GM19023 (cell line): Measurements from ENCODE around the gene ZNF470.

Experiments
- ATAC-seq: cut with Tn5 transposase; IDR thresholded peaks from one replicate; pipeline ENCODE4 v1.9.1; 2021; ENCODE audit warnings: mild to moderate bottlenecking, moderate library complexity; ENCODE audit not compliant: unreplicated experiment

Gene ZNF470

GRCh38 chr19:56608274-56608964, 41.2 kb downstream of the ZNF470 start:
- no peak for ATAC-seq

GRCh38 chr19:56611288-56611687, 44.0 kb downstream of the ZNF470 start:
- no peak for ATAC-seq

- no peak for ATAC-seq
These were observed 45.5 kb downstream of the ZNF470 start for GRCh38 chr19:56612737-56613136.

- ATAC-seq = no peak
These were observed 46.4 kb downstream of the ZNF470 start for GRCh38 chr19:56613639-56614038.

DNA sequence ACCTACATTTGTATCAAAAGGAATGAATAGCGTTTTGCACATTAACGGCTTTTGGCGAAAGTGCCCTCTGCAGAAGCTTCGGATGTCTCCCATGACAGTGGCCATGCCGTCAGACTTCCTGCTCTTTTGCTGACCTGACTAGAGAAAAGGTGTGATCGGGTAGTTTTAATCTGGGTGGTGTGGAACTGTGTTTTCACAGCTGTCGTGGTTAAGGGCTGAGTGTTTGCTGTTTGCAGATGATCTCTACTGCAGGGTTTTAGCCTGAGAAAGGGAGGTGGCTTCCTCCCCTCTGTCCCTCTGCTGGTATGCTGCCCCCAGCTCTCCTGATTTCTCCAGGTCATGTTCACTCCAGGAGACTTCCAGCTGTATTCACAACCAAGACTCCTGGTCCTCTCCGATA, 50.3 kb downstream of the ZNF470 start:
- ATAC-seq = no peak

DNA sequence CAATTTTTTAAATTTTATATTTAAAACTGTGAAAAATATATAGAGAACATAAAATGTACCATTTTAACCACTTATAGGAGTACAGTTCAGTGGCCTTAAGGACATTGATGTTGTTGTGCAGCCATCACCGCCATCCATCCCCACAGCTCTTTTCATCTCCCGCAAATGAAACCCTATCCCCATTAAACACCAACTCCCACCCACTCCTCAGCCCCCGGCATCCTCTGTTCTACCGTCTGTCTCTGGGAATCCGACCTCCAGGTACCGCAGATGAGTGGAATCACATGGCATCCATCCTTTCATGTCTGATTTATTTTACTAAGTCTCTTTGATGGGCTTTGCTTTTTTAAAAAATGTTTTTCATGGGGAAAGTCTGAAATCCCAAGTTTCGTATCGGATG, 51.9 kb downstream of the ZNF470 start:
- no peak for ATAC-seq

GRCh38 chr19:56622374-56622773, 55.1 kb downstream of the ZNF470 start:
- no peak for ATAC-seq

DNA sequence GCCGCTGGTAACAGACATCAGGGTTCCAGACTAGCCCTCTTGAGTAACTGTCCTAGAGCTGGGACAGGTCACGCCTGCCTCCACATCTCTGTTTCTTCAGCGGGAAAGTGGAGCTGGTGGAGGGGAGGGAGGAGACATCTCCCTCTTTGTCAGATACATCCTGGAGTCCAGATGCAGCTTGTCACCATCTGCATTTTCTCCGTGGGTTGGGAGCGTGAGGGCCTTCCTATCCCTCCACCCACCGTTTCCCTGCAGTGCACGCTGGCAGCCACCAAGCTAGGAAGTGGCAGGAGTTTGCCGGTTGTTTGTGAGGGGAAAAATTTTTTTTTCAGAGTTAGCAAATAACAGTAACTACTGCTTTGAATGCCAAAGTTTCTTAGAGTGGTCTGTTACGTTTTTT, 55.7 kb downstream of the ZNF470 start:
- no peak for ATAC-seq

GRCh38 chr19:56625708-56626107, 58.4 kb downstream of the ZNF470 start:
- no peak for ATAC-seq

DNA sequence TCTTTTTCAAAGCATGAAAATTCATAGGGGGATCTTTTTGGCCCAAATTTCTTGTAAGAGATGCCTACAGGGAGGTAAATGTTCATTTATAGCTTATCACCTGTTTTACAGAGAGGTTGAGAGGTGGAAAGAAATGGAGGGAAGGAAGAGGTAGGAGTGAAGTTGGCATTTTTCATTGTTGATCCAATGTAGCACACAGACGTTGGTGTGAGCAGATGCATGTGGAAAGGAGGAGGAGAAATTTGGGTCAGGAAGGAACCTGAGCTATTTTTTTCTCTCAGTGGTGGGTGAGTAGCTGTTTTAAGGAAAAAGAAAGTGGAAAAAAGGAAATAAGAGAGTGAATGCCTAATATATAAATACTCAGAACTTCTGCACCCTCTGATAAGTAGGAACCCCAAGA, 65.8 kb downstream of the ZNF470 start:
- ATAC-seq = no peak

DNA sequence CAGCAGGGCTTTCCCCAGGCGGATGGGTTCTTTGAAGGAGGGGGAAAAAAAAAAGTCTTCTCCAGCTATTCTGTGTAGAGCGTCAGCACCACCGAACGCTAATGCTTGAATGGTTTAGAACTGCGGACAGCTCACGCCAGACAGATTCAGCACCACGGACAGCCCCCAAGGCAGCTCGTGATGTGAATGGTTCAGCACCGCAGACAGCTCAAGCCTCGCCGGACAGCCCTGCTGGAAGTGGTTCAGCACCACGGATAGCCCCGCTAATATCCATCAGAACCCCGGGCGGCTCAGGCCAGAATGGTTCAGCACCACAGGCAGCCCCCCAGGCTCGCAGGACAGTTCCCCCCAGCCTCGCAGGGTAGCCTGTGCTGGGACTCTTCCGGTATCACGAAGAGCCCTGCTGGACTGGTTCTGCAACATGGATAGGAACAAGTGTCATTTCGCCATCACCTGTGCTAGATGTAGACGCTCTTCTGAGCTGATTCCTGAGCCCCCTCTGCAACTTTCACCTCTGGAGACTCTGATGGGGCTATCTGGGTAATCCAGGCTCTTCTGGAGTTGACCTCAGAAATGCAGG, 70.8 kb downstream of the ZNF470 start:
- ATAC-seq = no peak
